Peyer's patch (tissue), 4 donors: ENCODE data around the gene CCDC71L.

Experiments used
- POLR2A ChIP-seq, 2 donors: fragments of 450-650 bp; IDR thresholded peaks; one replicate each; pipeline ENCODE4 v1.5.1; 2017; ENCODE audit warnings: antibody characterized with exemption in 2 of 2, mild to moderate bottlenecking in 2 of 2, moderate library complexity in 2 of 2
- TF ChIP-seq, protein P1 (sequence below), 6 experiments: fragments of 450-650 bp in 4 of 6; fragments of 200-600 bp in 2 of 6; sonication (generic) in 1 of 6; IDR thresholded peaks; one replicate each; pipeline ENCODE4 v1.5.1; 2017 to 2019; ENCODE audit warnings: antibody characterized with exemption in 6 of 6, mild to moderate bottlenecking in 3 of 6, moderate library complexity in 1 of 6

- TF ChIP-seq, protein P1, sequence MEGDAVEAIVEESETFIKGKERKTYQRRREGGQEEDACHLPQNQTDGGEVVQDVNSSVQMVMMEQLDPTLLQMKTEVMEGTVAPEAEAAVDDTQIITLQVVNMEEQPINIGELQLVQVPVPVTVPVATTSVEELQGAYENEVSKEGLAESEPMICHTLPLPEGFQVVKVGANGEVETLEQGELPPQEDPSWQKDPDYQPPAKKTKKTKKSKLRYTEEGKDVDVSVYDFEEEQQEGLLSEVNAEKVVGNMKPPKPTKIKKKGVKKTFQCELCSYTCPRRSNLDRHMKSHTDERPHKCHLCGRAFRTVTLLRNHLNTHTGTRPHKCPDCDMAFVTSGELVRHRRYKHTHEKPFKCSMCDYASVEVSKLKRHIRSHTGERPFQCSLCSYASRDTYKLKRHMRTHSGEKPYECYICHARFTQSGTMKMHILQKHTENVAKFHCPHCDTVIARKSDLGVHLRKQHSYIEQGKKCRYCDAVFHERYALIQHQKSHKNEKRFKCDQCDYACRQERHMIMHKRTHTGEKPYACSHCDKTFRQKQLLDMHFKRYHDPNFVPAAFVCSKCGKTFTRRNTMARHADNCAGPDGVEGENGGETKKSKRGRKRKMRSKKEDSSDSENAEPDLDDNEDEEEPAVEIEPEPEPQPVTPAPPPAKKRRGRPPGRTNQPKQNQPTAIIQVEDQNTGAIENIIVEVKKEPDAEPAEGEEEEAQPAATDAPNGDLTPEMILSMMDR (IDR thresholded peaks at IDR 0.05), result no peak
- TF ChIP-seq POLR2A (IDR thresholded peaks at IDR 0.05), result no peak
Measured at GRCh38 chr7:106666353-106666752, 5.4 kb upstream of the CCDC71L start.
